Suprapubic skin (tissue), 3 donors: ENCODE data around the gene LMF2.

Experiments used
- EP300 ChIP-seq: sonication (generic); formaldehyde crosslinking; IDR thresholded peaks from one replicate; pipeline ENCODE4 v1.6.1; 2017; ENCODE audit warnings: antibody characterized with exemption
- POLR2A ChIP-seq, 2 donors: fragments of 450-650 bp; IDR thresholded peaks; one replicate each; pipeline ENCODE4 v1.6.1; 2017; ENCODE audit warnings: antibody characterized with exemption in 2 of 2, mild to moderate bottlenecking in 2 of 2, moderate library complexity in 2 of 2
- TF ChIP-seq, protein P1 (sequence below), 2 donors: fragments of 200-600 bp in 1 of 2; fragments of 450-650 bp in 1 of 2; sonication (generic) in 1 of 2; IDR thresholded peaks; one replicate each; pipeline ENCODE4 v1.5.1; 2016 to 2019; ENCODE audit warnings: antibody characterized with exemption in 2 of 2, mild to moderate bottlenecking in 1 of 2, moderate library complexity in 1 of 2

DNA sequence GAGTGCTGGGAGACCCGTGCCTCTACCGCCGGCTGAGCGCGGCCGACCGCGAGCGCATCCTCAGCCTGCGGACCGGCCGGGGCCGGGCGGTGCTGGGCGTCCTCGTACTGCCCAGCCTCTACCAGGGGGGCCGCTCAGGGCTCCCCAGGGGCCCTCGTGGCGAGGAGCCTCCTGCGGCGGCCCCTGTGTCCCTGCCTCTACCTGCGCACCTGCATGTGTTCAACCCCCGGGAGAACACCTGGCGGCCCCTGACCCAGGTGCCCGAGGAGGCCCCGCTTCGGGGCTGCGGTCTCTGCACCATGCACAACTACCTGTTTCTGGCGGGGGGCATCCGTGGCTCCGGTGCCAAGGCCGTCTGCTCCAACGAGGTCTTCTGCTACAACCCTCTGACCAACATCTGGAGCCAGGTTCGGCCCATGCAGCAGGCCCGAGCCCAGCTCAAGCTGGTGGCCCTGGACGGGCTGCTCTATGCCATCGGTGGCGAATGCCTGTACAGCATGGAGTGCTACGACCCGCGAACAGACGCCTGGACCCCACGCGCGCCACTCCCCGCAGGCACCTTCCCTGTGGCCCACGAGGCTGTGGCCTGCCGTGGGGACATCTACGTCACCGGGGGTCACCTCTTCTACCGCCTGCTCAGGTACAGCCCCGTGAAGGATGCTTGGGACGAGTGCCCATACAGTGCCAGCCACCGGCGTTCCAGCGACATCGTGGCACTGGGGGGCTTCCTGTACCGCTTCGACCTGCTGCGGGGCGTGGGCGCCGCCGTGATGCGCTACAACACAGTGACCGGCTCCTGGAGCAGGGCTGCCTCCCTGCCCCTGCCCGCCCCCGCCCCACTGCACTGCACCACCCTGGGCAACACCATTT lies 41.7 kb upstream of the LMF2 start:
- TF ChIP-seq, protein P1, sequence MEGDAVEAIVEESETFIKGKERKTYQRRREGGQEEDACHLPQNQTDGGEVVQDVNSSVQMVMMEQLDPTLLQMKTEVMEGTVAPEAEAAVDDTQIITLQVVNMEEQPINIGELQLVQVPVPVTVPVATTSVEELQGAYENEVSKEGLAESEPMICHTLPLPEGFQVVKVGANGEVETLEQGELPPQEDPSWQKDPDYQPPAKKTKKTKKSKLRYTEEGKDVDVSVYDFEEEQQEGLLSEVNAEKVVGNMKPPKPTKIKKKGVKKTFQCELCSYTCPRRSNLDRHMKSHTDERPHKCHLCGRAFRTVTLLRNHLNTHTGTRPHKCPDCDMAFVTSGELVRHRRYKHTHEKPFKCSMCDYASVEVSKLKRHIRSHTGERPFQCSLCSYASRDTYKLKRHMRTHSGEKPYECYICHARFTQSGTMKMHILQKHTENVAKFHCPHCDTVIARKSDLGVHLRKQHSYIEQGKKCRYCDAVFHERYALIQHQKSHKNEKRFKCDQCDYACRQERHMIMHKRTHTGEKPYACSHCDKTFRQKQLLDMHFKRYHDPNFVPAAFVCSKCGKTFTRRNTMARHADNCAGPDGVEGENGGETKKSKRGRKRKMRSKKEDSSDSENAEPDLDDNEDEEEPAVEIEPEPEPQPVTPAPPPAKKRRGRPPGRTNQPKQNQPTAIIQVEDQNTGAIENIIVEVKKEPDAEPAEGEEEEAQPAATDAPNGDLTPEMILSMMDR (IDR thresholded peaks at IDR 0.05) = no peak
- TF ChIP-seq POLR2A (IDR thresholded peaks at IDR 0.05) = no peak
- no peak for TF ChIP-seq EP300
